NCI-H1092 treated with DMSO at 0.1 percent for 48 hours (cell line): ENCODE measurements around the gene KHDC1L.
A peak's percentile ranks its signal among the peaks of the same experiment; 100 is the strongest.
"Not testable (repeated sequence)": the region's sequence is repeated elsewhere in the genome, so short reads cannot be mapped to it uniquely, and the experiment has no call there.

ENCODE experiments used
- DNase-seq: peaks from one replicate; lab custom pipeline; 2025; lab: John Stamatoyannopoulos, UW

KHDC1L gene, protein sequence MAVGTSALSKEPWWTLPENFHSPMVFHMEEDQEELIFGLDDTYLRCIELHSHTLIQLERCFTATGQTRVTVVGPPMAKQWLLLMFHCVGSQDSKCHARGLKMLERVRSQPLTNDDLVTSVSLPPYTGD

DNA sequence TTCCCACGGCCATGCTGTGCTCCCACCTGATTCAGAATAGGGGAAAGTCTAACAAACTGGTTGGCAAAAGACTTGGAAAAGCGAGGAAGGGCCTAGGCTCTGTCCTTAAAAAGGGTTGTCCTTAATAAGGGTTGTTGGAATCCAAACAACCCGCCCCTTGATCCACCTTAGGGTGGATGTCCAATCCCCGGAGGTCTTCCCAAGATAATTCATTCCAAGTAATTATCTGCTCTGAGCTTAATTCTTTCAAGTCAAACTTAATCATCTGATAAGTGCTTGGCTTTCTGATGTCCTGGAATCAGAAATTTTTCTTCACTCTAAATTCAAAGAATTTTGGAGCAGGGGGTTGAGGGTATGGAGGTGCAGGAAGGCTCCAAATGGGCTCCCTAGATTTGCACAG lies at the start of gene KHDC1L:
TSS of gene KHDC1L (minus strand) at position 101 of the 400 bp plus-strand sequence. CDS start at position 13, 88 bp downstream.
- no peak for DNase-seq

DNA sequence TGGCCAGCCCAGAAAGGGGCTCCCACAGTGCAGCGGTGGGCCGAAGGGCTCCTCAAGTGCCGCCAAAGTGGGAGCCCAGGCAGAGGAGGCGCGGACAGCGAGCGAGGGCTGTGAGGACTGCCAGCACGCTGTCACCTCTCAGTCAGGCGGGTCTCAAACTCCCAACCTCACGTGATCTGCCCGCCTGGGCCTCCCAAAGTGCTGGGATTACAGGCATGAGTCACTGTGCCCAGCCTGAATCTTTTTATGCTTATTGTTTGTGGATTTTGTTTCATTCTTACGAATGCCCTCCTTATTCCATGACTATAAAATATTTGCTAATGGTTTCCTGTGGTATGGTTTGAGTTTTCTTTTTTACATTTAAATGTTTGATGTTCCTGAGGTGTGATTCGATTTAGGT lies 44.0 kb upstream of the KHDC1L start:
- DNase-seq = not testable (repeated sequence)

DNA sequence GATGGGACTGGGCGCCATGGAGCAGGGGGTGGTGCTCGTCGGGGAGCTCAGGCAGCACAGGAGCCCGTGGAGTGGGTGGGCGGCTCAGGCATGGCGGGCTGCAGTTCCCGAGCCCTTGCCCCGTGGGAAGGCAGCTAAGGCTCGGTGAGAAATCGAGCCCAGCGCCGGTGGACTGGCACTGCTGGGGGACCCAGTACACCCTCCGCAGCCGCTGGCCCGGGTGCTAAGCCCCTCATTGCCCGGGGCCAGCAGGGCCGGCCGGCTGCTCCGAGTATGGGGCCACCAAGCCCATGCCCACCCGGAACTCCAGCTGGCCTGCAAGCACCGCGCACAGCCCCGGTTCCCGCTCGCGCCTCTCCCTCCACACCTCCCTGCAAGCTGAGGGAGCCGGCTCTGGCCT lies 43.6 kb upstream of the KHDC1L start:
- DNase-seq = not testable (repeated sequence)

DNA sequence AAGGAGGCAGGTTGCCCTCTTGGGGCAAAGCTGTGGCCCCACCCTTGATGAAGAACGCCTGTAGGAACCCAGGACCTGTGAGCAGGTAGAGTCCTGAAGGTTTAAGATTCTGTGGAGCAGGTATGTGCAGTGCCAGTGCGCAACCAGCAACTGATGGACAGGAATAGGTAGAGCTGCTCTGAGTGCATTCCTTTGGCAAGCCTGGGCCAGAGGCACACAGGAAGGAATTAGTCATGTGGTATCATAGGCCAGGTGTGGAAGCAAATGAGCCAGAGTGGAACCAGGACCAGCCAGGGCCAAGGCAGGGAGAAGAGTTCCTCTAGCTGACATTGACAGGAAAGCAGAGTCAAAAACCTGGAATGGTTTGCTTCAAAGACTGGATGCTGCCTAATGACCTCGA lies 39.1 kb upstream of the KHDC1L start:
- DNase-seq = no peak

DNA sequence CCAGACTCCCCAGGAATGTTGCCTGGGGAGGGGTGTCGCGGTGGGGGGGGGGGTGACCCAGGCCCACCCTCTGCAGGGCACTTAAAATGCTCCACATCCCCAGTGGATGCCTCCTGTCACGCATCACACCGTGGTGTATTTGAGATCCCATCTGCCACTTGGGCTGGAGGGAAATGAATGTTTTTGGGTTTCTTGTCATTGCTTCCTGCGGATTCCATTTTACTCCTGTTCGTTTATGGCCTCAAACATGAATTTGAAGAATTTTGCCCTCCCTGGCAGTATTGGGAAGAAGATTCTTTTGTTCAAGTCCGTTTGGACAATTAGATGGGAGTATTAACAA lies 38.2 kb upstream of the KHDC1L start:
- no peak for DNase-seq

DNA sequence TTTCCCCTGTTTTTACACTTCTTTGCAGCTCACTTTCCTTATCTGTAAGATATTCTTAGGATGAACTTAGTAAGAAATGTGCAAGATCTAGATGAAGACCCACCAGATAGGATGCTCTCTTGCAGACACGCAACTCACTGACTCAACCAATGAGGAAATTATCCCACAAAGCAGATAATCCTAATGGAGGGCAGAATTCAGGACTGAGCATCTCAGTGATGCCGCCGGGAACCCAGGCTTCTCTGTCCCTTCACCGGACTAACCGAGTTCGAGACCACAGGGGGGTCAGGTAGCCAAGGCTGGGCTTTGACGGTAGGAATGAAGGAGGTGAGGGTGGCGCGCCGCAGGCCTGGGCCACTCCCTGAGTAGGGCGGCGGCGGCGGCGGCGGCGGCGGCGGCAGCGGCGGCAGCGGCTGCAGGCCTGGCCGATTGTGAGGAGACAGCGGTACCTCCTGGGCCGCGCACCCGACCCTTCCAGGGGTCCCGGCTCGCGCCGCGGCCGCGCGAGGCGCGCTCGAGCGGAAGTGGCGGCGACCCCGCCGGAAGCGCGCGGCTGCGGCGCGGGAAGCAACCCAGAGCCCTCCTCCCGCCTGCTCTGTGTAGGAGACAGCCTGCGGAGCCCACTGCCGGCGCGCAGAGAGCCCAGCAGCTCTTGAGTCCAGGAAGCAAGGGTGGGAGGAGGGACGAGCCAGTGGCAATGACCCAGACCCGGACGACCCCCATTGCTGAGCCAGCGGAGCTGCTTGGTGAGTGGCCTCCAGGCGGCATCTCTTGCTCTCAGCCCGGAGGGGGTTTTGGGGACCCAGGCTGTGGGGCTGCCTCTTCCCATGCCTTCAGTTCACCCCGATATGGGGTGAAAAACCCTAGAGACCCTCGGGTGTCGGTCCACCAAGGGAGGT lies 37.6 kb upstream of the KHDC1L start, which contains the start of gene KHDC1:
TSS of gene KHDC1 (minus strand) at position 526 of the 899 bp plus-strand sequence. CDS start 20,679 bp downstream, outside the sequence.
- peak; percentile 74 for DNase-seq

DNA sequence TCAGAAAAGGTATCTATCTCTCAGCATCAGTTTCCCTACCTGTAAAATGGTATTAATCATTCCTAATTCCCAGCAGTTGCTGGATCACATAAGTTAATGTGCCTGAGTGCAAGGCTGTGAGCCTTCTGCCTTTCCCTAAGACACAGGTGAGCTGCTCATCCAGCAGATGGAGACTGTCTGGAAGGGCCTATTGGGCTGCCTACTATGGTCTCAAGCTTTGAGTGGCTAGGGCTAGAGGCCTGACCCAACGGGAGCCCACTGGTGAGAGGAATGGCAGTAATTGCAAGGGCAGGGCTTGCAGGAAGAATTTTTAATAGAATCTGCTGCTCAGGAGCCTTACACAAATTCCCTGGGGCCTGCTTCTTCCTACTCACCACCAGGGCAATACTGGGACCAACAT lies 33.4 kb upstream of the KHDC1L start:
- DNase-seq = no peak

DNA sequence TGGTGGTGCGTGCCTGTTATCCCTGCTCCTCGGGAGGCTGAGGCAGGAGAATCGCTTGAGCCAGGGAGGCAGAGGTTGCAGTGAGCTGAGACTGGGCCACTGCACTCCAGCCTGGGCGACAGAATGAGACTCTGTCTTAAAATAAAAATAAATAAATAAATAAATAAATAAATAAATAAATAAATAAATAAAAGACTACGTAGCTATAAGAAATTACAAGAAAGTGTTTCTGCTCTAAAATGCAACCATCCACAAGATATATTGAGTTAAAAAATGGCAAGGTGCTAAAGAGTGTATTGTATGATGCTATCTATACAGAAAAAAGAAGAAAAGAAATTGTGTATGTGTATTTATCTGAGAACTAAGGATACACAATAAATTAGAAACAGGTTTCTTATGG lies 29.0 kb upstream of the KHDC1L start:
- not testable (repeated sequence) for DNase-seq

DNA sequence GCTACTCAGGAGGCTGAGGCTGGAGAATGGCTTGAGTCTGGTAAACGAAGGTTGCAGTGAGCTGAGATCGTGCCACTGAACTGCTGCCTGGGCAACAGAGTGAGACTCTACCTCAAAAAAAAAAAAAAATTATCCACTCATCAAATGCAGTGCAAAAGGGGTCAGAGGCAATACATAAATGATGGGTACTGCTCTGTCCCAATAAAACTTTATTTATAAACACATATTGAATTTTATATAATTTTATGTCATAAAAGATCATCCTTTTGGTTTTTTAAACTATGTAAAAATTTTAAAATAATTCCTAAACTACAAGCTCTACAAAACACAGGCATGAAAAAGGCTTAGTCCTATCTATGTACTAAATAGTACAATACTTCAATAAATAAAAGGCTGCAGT lies 27.4 kb upstream of the KHDC1L start:
- no peak for DNase-seq

DNA sequence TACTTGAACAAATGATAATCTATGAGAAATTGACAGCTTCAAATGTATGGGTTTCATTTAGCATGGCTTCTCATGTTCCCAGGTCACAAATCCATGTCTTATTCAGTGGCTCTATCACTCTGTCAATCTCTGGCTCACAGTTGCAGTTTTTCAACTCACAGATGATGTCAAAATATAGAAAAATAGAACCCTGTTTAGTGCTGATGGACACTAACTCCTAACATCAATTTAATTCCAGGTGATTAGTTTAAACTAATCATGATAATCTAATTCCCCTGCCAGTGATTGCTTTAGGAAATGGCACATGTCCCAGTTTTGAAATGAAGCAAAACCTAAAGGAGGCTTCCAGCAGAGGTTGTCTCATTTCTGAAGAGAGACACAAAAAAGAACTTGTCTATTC lies 24.7 kb upstream of the KHDC1L start:
- no peak for DNase-seq

DNA sequence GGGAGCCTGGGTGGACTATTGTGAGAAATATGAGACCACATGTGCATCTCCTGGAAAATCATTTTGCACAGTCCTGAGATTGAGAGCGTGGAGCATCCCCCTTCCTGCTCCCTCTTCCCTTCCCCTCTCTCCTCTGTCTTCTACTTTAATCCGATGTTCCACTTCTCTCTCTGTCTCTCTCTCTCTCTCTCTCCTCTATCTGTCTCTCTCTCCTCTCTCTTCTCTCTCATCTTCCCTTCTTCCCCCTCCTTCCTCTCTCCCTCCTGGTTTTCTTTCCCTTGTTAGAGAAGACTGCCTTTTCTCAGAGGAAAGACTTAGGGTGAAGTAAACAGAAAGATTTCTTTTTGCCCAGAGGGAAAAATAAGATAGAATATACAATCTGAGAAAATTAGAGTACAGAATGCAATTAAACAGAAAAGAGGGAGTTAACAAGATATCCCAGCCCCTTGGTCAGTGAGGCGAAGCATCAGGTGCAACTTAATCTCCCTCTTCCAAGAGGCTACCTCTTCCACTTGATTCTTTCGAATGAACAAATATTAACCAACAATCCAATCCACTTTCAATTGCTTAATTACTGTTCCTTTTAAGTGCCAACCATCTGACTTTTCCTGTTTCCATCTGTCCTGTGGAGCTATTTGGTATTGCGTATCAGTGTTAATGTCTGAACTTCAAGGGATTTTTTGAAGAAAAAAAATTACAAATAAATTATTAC lies 23.1 kb upstream of the KHDC1L start:
- DNase-seq = no peak

DNA sequence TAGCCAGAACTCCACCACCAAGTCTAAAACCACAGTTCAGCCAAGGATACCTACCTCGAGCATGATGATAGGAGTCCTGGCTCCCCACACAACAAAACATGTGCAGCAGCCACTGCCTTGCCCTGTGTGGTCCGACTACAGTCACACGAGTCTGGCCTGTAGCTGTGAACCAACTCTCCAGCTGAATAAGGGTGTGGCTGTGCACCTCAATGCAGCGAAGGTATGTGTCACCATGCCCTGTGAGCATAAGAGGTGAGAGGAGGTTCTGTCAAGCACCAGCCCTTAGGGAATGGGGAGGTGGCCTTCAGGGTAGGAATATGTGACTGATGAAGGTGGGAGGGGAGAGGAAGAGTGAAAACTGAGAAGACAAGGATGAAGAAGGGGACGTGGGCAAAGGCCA lies 16.7 kb upstream of the KHDC1L start:
- no peak for DNase-seq

DNA sequence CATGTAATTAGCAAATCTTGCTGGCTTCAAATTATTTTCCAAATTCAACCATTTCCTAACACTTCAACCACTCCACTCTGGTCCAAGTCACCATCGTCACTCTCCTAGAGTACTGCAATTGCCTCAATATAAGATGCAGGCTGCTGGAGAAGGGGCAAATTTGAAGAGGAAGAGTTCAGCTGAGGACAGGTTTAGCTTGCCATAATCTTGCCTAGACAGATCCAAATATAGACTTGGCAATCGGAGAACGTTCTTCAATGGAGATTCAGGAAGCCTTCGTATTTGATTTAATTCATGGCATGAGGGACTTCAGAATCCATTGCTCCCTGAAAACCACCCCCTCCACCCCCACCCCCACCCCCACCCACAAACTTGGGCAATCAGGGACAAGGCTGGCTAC lies 15.4 kb upstream of the KHDC1L start:
- DNase-seq = no peak

DNA sequence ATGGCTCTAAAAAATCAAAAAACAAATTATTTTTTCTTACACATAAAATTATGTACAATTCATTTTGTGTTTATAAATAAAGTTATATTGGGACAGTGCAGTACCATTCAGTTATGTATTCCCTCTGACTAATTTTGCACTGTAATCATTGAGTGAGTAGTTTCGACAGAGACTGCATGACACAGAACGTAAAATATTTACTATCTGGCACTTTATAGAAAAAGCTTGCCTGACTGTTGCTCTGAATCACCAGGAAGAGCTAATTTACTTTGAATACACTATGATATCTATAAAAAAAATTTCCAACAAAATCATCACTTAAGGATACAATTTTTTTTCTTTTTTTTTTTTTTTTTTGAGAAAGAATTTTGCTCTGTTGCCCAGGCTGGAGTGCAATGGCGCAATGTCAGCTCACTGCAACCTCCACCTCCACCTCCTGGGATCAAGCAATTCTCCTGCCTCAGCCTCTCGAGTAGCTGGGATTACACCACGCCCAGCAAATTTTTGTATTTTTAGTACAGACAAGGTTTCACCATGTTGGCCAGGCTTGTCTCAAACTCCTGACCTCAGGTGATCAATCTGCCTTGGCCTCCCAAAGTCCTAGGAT lies 11.0 kb upstream of the KHDC1L start:
- no peak for DNase-seq

DNA sequence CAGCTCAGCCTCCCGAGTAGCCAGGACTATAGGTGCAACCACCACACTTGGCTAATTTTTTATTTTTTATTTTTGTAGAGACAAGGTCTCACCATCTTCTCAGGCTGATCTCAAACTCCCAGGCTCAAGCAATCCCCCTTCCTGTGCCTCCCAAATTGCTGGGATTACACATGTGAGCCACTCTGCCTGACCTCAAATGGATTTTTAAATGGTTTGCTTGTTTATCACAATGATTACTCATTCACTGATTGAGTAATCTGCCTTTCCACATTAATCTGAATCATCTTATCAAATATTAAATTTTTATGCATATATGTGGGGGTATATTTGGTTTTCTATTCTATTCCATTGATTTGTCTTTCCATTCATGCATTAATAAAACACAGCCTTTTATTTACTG lies 9.4 kb upstream of the KHDC1L start:
- DNase-seq = no peak

DNA sequence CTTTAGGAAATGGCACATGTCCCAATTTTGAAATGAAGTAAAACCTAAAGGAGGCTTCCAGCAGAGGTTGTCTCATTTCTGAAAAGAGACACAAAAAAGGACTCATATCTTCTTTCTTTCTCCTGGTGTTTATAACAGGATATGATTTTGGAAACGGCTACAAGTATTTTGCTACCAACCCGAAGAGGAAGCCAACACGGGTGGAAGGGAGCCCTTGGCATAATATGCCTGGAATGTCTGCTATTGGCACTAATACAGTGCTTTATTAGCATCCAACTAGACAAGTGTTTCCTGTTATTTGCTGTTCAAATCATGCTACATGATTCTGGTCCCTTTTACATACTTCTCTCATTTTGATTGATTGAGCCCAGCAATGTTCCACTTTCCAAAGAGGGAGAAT lies 8.7 kb upstream of the KHDC1L start:
- not testable (repeated sequence) for DNase-seq

DNA sequence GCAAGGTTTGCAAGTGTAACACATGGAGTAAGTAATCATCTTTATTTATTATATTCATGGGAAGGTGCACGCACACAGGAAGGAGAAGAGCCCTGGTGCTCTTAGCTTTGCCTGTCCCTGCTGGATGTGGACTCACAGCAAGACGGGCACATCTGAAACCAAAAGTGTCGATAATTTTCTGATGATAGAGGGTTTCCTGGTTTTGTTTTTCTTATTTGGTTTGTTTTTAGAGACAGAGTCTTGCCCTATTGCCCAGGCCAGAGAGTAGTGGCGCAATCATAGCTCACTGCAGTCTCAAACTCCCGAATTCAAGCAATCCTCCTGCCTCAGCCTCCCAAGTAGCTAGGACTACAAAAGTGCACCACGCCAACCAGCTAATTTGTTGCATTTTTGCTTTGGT lies 7.8 kb upstream of the KHDC1L start:
- DNase-seq = no peak

DNA sequence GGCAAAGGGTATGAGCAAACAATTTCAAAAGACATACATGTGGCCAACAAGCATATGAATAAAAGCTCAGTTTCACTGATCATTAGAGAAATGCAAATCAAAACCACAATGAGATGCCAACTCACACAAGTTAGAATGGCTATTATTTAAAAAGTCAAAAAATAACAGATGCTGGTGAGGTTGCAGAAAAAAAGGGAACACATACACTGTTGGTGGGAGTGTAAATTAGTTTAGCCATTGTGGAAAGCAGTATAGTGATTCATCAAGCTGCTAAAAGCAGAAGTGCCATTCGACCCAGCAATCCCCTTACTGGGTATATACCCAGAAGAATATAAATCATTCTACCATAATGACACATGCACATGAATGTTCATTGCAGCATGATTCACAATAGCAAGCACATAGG lies 6.7 kb upstream of the KHDC1L start:
- DNase-seq = no peak

DNA sequence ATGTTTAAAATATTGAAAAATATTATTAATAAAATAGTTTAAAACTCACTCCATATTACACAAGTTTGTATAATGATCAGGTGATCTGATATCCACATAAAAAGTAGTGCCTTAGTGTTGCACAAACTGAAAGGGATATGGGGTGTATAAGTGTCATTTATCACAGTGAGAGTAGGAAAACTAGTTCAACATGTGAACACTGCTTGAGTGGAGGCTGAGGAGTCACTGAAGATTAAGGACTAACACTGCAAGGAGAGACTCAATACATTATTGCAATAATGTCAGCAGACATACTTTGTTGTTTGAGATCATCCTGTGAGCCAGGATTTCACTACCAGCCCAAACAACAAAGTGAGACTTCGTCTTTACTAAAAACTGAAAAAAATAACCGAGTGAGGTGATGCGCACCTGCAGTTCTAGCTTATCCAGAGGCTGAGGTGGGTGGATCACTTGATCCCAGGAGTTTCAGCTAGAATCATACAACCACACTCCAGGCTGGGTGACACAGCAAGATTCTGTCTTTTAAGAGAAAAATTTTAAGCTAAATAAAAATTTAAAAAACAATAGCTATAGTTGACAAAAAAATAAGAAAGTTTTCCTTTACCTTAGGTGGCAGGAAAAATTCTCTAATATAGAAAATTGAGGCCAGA lies 2.4 kb upstream of the KHDC1L start:
- no peak for DNase-seq

DNA sequence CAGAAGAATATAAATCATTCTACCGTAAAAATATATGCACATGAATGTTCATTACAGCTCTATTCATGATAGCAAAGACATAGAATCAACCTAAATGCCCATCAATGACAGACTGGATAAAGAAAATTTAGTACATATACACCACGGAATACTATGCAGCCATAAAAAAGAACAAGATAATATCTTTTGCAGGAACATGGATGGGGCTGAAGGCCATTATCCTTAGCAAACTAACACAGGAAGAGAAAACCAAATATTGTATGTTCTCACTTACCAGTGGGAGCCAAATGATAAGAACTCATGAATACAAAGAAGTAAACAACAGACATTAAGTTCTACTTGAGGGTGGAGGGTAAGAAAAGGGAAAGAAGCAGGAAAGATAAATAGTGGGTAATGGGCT lies 8.4 kb downstream of the KHDC1L start:
- no peak for DNase-seq

DNA sequence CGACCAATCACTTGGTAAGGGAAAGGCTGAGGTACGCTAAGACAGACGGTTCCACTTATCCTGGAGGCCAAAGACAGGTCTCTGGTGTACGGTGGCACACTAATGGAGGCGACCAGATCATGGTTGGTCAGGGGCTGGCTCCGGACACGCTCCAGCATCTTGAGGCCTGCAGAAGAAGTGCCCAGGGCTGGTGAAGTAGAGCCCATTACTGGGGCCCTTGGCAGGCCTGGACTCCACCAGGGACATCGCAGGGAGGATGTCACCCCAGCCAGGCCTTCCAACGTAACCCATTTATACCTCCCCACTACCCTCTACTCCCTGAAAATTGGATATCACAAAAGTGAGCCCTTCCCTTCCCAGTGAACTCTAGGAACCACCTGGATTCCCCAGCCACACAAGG lies 16.2 kb downstream of the KHDC1L start:
- DNase-seq = no peak

DNA sequence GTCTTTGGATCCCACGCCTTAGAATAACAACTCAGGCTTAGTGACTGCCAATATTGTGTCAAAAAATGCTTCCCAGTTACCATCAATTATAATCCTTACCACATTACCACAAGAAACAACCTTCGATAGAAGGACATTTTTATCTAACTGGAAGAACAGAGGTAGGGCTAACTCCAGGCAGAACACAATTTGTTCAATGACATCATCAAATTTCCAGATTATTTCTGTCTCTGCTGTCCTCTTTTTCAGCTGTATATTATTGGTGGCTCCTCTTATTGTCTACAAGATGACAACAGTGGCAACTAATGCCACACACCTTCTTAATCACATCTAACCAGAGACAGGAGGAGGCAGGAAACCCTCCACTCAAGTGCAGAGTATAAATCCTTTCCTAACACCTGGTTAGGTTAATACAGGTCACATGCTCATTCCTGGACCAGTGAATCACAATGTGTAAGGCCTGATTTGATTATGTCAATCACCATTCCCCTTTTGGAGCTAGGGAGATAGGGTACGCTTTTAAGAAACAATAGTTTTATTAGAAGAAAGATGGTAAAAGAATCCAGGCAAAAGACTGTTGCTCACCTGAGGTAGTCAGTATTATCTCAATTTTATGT lies 18.0 kb downstream of the KHDC1L start:
- DNase-seq = no peak
